Measurements from ENCODE around the gene ZNF189.

ZNF189 gene

DNA sequence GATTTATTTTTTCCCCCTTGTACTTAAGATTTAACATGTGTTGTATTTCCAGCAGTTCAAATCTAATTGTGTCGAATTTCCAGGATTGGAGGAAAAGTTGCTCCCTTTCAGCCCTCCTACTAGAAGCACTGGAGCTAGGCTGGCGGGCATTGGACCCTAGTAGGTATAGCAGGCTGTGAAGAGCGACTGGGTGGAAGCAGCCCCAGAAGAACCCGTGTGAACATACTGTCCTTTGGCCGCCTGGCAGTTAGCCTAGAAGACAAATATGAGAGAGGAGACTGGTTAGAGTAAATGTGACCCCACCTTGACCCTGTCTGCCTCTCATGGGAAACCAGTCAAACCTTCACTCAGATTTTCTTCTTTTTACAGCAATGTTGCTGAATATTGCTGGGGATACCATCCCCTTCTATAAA, 23.0 kb downstream of the ZNF189 start:
- DNase-seq = no peak

DNA sequence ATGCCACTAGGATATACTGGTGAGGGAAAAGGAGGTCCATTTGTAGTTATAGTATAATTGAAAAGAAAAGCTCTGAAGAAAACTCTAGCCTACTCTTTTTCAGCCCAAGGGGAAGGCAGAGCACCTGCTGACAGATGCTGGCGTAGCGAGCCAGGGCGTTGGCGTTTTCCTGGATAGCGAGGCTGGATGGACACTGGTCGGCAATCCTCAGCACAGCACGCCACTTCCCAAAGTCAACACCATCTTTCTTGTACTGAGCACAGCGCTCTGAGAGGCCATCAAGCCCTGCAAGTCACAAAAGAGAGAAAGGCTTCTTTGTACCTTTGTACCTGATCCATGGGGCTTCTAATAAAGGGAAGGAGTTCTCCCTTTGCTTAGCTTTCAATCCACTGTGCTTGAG, 28.7 kb downstream of the ZNF189 start:
- DNase-seq = no peak

DNA sequence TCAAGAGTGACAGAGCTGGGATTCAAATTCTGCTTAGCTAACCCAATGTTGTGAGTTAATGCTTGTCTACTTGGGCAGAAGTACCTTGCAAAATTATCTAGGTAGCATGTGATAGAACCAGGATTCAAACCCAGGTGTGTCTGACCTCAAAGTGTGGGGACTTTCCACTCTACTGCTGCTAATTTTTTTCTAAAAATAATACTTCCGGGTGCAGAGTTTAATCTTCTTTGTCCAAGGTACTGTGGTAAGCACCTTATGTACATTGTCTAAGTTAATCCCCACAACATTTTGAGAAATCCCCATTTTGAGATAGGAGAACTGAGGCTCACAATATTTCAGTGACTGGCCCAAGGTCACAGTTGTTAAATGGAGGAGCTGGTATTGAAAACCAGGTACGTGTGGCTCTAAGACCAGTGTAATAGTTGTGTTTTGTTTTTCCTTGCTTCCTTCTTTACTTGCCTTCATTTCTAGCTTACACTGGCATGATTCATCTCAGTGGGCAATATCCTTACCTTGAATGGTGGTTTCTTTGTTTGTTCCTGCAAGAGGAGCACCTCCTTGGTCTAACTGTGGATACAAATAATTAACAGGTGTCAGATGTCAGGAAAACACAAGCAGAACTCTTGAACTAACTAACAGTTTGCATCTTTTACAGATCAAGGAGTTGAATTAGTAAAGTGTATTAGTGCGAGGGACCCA, 29.5 kb downstream of the ZNF189 start:
- no peak for DNase-seq

DNA sequence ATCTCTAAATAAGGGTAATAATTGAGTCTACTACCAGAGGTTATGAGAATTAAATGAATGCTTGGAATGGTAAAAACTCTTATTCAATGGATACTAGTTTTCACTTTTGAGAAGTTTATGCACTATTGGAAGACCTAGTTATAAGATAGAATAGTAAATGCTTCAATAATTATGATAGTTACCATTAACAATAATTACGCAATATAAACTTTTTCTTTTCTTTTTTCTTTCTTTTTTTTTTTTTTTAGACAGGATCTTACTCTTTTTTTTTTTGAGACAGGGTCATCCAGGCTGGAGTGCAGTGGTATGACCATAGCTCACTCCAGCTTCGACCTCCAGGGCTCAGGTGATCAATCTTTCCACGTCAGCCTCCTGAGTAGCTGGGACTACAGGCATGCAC, 30.3 kb downstream of the ZNF189 start:
- no peak for DNase-seq

DNA sequence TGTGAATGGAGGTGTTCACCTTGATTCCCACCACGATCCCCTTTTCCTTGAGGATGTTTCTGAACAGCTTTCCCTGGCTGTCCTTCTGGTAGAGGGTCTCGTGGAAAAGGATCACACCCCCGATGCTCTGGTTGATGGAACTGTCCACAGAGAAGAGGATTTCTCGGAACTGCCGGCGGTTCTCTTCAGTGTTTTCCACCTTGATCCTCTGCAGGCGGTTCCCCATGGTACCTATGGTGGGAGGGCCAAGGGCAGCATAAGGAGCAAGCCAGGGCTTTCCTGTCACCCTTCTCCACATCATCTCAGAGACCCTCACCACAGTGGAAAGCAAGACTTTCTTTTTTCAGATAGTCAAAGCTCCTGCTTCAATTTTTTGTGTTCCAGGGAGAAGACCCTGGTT, 31.1 kb downstream of the ZNF189 start:
- no peak for DNase-seq

DNA sequence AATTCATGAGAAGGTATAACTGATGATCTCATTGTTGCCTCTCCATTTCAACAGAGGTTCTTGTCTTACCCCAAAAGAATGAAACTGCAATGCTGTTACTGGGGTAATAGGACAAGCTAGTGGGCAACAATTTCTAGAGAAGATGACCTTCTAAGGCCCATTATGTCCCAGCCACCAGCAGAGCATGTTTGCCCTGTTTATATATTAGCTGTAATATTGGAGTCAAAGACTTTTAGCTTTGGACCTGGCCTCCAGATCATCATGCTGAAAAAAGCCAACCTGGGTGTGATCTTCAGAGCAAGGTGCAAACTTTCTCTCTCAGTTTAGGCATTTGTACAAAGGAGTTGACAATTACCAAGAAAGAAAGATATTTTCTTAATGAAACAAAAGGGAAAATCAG, 33.5 kb downstream of the ZNF189 start:
- no peak for DNase-seq

DNA sequence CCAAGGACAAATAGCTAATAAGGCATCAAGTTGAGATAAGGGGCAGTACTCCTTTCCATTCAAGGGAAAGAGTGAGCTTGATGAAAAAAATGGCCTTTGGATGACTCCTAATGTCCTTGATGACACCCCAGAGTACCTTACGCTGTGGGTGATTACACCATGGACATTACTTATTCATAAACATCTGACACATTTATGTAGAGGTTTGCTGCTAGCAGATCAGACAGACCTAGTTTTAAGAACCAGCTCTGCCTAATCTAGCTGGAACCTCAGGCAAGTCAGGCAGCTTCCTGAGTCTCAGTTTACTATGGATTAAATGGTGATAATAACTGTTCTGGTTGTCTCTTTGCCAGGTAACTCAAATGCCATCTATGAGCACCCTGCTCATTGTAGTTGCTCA, 34.1 kb downstream of the ZNF189 start:
- no peak for DNase-seq

DNA sequence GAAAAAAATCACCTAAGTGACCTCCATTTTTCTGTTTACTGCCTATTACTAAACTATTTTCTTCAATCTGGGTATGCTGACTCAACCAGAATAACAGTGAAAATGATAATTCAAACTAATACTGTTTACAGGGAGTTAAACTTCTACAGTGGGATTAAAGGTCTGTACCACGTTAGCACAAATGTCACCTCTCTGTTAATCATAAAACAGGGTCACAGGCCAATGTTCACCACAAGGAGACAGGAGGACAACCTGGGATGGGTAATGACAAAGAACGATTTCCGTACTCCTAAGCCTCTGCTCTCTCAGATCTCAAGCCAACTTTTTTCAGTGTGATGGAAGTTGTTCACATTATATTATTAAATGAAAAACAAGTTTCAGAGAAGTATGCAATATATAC, 34.6 kb downstream of the ZNF189 start:
- DNase-seq = no peak

DNA sequence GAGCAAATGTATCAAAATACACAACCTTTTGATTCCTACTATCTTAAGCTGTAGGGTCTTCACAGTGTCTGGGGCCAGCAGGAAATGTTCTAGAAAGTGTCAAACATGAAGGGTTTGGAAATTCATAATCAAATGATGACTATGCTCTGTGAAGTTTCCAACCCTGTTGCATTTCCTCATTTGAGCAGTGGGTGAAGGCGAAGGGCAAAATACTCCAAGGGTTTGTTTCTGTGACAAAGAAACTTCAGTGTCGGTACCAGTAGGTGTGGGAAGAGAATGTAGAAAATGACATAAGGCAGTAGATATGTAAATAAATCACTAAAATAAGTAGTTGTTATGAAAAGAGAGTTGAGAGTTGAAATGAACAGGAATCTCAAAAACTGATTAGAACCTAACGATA, 36.3 kb downstream of the ZNF189 start:
- DNase-seq = no peak

DNA sequence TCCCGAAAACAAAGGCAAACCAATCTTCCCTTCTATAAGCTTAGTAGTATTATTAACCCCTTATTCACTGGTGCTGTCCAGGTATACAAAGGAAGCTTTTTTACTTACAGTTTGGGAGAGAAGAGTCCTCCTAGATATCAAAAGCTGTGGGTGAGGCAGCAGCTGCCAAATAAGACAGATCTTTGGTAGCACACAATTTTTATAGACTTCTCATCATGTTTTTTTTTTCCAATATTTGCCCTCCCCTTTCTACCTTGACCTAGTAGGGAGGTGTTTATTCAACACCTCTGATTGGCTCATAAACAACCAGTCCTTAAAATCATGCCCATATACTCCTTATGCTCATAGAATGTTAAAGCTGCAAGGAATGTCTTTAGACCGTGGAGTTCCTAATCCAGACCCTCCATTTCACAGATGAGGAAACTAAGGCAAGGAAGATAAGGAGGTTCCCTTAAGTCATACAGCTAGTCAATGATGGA, 37.0 kb downstream of the ZNF189 start, which contains the start of gene ALDOB:
TSS of gene ALDOB (minus strand) at position 174 of the 479 bp plus-strand sequence. CDS start 4,887 bp downstream, outside the sequence.
- no peak for DNase-seq

DNA sequence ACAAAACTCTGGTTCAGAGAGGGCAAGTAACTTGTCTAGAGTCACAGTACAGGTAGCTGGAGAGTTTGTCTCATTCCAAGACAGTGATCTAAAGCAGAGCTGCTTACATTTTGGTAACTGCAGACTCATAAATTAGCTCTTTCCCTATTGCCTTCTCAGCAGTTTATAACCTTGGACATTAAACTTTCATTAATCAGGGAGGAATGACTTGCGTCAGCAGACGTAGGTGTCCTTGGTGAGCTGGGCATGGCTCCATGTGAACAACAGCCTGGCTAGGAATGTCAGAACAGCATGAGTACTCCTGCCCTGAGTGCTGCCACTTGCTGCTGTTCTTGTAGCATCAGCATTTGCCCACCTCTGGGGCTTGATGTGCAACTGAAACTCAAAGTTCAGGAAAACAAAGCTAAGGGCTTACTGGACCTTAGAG, 39.2 kb downstream of the ZNF189 start:
- DNase-seq = no peak

DNA sequence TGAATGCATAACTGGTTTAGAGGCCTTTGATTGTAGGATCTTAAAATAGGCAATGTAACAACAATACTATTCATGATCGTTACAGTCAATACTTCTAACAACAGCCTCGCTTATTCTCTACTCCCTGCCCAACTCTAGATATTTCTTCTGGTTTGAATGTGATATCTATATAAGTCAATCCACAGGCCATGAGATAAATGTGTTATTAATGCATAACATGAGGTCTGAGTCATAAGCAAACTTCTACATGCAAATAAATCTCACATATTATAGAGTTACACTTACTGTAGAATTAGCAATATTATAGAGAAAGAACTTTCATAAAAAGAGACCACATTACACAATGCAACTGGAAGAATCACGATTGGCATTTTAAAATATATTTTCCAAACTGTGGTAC, 39.9 kb downstream of the ZNF189 start:
- DNase-seq = no peak

DNA sequence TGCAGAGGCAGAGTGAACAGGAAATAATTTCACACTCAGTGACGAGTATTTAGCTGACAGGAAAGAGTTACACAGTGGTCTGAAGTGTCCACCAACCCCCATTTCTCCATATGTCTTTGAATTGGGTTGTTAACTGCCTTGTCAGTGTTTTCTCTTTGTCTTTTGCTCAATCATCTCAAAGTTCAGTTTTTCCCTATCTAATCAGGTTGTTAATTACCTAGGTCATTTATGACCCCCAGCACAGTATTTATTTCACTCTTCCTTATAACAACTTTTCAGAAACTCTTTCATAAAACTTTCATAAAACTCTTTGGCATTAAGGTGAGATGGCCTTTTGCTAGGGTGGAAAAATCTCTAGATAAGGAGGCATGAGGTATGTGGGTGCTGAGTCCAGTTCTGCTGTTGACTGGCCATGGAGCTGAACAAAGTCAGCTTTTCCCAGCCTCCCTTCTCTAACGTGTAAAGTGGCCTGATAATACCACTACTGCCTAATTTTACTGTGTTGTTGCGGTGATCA, 42.1 kb downstream of the ZNF189 start:
- no peak for DNase-seq

DNA sequence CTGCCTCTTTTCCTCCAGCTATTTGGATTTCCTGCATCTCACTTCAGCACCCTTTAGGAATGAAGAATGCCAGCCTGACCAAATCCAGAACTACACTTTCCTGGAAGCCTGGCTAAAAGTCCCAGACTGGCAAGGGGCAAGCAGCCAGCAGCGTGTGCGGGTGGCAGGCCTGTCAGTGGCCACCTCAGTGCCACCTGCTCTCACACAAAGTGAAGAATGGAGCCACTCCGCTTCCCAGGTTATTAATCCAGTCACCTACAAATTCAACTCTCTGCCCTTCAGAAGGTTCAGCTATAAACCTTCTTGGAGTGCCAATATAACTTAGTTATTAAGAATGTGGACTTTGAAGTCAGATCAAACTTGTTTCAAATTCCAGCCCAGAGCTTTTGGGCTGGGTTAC, 43.7 kb downstream of the ZNF189 start:
- no peak for DNase-seq

DNA sequence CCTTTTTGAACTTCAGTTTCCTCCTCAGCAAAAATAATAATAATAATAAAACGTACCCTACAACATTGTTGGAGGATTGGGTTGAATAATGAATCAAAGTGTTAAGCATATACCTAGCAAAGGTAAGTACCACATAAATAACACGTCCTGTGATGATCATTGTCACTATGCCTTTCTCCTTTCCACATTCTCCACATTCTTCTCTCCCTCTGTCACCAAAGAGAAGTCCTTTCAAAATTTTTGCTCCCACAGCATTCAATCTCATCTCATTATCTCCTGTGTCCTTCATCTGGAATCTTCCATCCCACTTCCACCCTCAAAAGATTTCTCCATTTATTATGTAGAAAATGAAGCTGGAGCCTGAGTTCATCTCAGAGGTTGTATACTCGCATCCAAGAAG, 44.1 kb downstream of the ZNF189 start:
- DNase-seq = no peak

DNA sequence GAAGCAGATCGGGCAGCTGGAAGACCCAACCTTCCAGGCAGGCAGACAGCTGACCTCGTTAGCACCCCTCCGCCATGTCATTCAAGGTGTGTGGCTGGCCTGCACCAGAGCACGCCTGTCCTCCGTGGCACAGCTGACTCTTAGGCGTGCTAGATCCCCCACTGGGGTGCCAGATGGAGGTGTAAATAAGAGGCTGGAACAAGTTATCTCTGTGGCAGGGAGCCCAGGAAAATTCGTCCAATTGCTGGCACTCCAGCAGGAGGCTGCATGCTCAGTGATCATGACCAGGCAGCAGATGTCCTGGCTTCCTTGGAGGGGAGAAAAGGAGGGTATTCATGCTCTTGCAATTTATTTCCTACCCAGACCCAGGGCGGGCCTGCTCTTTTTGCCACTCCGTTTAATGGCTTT, 44.7 kb downstream of the ZNF189 start:
- DNase-seq = no peak

DNA sequence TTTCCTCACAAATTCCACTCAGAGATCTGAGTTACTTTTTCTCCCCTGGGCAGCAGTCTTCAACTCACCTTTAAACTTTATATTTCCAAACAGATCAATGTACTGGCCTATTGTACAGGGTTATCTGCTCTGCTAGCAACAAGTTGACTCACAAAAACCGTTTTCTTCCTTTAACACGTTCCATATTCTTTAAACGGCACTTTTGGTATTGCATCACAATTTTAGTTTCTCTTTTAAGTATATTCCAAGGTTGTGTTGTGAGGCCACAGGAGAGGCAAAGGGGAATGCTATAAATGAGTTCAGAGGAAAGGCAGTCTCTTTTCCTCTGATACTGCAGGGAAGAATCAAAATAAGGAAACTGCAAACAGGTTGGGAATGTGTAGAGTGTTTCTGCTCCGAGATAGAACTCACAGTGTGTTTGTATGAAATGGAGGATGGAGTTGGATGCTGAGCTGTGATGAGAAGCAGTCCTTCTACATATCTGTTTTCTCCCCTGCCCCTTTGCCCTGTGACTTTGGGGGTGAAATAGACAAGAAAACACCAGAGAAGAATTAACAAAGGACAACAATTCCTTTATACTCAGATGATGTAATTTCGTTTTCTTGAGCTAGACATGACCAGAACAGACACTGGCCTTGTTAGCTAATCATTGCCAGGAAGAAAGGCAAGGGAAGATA, 46.8 kb downstream of the ZNF189 start:
- no peak for DNase-seq

DNA sequence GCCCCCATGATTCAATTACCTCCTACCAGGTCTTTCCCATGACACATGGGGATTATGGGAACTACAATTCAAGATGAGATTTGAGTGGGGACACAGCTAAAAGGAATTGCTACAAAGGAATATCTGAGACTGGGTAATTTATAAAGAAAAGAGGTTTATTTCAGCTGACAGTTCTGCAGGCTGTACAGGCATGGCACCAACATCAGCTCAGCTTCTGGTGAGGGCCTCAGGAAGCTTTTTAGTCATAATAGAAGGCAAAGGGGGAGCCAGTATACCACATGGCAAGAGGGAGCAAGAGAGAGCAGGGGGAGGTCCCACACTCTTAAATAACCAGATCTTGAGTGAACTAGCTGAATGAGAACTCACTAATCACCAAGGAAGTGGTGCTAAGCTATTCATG, 48.1 kb downstream of the ZNF189 start:
- DNase-seq = no peak

DNA sequence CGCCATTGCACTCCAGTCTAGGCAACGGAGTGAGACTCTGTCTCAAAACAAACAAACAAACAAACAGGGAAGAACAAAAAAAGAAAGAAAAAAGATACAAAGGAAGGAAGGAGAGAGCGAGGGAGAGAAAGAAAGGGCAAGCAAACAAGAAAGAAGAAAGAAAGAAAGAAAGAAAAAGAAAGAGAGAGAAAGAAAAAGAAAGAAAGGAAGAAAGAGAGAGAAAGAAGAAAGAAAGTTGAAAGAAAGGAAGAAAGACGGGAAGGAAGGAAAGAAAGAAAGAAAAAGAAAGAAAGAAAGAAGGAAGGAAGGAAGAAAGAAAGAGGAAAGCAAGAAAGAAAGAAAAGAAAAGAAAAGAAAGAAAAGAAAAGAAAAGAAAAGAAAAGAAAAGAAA, 50.0 kb downstream of the ZNF189 start:
- no peak for DNase-seq

DNA sequence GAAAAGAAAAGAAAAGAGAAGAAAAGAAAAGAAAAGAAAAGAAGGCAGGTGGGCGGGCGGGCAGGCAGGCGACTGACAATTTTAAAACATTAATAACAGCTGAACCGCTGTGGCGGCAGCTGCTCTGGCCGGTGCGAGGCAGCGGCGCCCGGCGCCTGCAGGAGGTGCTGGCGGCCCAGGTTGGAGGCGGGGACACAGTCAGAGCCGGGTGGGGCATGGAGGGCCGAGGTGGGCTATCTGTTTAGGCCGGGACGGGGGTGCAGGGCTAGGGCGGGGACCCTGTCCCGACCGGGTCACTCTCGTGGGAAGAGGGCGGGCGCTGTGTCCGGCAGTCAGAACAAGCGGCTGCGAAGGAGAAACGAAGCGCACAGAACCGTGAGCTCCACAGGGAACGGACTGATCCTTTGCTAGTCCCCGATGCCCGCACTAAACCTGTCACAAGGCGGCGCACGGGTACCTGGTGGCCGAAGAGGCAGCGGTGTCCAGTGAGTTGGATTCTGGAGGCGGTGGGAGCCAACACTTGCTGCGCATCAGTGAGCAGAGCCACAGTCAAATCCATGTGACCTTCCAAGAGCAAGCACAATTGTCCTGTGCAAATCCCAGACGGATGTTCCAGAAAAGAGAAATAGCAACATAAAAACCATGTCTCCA, 50.5 kb downstream of the ZNF189 start:
- peak; percentile 54 for DNase-seq

DNA sequence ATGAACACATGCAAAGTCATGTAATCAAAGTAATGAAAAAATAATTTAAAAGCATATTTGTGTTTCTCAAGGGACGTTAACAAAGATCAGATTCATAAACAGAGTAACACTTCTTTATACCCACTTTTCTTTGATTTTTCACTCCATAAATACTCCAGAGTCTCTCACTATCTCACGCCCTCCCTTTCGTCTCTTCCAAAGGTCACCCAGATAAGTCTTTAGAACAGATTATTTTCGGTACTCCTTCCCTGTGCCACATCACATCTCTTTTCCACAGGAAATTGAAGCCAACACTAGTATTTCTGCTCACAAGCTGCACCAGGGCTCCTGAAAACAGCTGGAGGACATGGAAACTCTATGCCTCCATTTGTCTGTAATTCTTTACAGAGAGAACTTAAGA, 52.3 kb downstream of the ZNF189 start:
- no peak for DNase-seq

DNA sequence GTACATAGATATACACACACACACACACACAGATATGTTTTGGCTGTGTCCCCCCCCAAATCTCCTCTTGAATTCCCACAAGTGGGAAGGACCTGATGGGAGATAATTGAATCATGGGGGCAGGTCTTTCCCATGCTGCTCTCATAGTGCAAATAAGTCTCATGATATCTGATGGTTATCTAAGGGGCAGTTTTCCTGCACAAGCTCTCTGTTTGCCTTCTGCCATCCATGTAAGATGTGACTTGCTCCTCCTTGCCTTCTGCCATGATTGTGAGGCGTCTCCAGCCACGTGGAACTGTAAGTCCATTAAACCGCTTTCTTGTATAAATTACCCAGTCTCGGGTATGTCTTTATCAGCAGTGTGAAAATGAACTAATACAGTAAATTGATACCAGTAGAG, 52.8 kb downstream of the ZNF189 start:
- no peak for DNase-seq

DNA sequence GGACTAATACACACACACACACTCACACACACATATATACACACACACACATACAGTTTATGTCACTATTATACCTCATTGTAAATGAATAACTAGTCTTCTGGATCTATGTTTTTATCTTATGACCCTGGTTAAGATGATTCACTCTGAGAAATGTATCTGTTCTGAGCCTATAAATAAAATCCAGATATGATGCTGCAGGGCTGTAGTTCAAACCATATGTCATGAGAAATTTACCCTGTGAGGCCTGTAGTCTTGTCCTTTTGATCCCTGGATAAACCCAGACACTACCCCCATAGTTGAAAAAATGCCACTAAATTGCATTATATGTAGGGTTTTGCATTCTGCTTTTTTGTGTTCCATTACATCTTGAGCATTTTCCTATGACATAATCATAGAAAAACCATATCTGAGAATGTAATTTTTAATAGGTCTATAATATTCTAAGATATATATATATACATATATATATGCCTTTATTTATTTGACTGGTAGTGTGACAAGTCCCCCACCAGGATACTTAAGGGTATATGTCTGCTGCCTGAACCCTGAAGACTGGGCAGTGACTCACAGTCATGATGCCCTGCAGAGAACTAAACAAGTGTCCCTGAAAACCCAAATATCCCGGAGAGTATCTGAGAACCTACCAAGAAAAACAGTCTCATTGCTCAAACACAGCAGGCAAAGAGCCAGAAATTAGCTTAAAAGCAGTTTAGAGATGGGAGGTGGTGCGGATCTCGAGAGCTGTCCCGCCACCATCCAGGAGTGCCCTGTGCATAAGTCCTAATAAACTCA, 55.3 kb downstream of the ZNF189 start:
- DNase-seq = no peak

Data from activated CD4-positive, alpha-beta T cell treated with anti-CD3 and anti-CD28 coated beads, Interleukin-2, Interleukin-6, amounts not matched to agents 100 ng/mL and 50 ng/mL, durations not matched to agents 16 hours and 8 hours (primary cell).